NCI-H1105 (cell line): Measurements from ENCODE around the gene SLC18B1.

Source experiments
- DNase-seq: peaks from one replicate; lab custom pipeline; 2025; lab: John Stamatoyannopoulos, UW

SLC18B1 gene

GRCh38 chr6:132742495-132742894 is 55.9 kb downstream of the SLC18B1 start:
- no peak for DNase-seq

GRCh38 chr6:132741281-132741680 is 57.2 kb downstream of the SLC18B1 start:
- no peak for DNase-seq

- no peak for DNase-seq
Observed at GRCh38 chr6:132736239-132736638, 62.2 kb downstream of the SLC18B1 start.

GRCh38 chr6:132734694-132735236 is 63.7 kb downstream of the SLC18B1 start:
- no peak for DNase-seq

DNA sequence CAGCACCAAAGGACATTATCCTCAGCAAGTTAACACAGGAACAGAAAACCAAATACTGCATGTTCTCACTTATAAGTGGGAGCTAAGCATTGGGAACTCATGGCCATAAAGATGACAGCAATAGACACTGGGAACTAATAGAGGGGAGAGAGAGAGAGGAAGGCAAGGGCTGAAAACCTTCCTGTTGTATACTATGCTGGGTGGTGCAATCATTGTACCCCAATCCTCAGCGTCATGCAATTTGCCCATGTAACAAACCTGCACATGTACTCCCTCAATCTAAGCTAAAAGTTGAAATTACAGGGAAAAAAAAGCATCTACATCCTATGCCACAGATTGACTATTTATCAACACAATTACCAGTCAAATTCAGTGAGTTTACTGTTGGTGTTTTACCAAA is 64.6 kb downstream of the SLC18B1 start:
- no peak for DNase-seq

DNA sequence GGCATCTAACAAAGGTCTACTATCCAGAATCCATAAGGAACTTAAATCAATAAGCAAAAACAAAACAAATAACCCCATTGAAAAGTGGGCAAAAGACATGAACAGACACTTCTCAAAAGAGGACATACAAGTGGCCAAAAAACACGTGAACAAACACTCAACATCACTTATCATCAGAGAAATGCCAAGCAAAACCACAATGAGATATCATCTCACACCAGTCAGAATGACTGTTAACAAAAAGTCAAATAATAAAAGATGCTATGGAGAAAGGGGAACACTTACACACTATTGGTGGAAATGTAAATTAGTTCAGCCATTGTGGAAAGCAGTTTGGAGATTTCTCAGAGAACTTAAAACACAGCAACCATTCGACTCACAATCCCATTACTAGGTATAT is 65.2 kb downstream of the SLC18B1 start:
- DNase-seq = no peak

DNA sequence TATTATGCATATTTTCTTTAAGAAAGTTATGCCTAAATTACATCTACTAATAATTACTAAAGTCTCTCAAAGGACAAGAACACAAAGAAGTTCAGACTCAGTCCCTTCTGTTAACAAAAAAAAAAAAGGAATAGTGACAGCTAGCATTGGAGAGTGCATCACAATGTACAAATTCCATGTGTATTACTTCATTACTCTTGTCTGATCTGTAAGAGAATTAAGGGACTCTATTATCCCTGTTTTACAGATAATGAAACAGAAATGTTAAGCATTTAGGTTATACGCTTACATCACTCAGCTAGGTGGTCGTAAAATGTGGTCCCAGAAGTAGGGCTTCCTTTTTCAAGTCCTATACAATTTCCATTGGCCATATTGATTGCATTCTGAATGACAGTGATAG is 67.4 kb downstream of the SLC18B1 start:
- no peak for DNase-seq

- DNase-seq = no peak
Observed at GRCh38 chr6:132730560-132730959, 67.9 kb downstream of the SLC18B1 start.

DNA sequence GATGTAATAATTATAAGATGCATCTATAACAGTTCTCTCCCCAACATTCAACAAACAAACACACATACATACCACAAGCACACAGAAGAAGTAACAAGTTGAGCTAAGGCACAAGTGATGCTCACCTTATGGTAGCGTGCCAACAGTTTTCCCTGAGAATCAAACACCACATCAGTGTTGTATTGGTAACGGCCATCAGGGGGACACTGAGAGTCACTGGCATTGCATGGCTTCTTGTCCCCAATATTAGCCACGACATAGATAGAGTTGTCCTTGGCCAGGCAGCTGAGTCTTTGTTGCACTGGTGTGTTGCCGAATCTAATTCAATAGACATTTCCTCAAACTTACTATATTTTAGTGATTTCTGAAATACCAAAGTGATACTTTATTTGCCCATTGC is 69.8 kb downstream of the SLC18B1 start:
- no peak for DNase-seq

GRCh38 chr6:132726608-132726975 is 71.8 kb downstream of the SLC18B1 start:
- no peak for DNase-seq

- no peak for DNase-seq
Observed at GRCh38 chr6:132725947-132726607, 72.4 kb downstream of the SLC18B1 start.

GRCh38 chr6:132725471-132725870 is 73.0 kb downstream of the SLC18B1 start:
- DNase-seq = no peak

DNA sequence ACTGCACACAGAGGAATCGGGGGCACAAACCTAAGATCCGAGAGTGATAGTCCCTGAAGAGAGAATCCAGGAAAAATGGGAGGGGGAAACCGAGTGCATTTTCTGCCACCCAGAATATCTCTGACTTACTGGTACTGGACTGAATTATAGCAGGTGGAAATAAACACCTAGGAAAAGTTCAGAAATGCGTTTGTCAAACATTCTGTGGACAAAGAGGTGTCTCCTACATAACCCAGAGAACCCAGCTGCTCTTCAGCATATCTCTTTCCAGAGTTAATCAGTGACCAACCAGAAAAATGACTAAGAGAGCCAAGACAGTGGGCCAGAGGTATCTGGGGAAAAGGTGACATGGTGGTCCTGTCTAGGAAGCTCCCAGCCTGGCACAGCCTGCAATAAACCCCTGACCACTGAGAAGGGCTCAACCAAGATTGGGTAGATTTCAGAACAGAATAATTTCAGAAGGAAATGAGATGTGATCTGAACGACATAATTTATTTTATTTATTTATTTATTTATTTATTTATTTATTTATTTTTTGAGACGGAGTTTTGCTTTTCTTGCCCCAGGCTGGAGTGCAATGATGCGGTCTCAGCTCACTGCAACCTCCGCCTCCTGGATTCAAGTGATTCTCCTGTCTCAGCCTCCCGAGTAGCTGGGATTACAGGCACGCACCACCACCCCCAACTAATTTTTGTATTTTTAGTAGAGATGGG is 78.5 kb downstream of the SLC18B1 start:
- DNase-seq = no peak
